ENCODE results near the gene PGM5. TPM values are rescaled to one million over a fixed set of nuclear protein-coding genes. Genes with fewer than 3 reads are reported as not detected.

PGM5 gene
- total RNA-seq, 1 experiment from 2014 or later = not detected

DNA sequence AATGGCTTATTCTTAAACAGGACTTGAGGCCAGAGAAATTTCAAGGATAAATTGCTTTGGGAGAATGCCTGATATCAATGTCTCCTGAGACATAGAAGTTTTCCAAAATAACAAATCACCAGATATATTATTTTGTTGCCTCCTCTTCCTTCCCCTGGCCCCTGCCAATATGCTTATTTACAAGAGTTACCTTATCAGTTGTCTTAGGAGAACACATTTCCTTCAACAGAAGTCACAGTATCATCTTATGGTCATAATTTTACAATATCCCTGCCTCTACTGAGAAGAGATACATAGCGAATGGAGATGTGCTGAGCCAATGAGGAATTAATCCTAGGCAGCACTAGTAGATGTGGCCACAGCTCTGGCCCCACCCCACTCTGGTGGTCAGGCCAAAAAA is 141.2 kb downstream of the PGM5 start:
- Histone ChIP-seq H3K4me1 (ENCODE audit: insufficient read depth, low read length, poor library complexity, severe bottlenecking) (no peaks in the 10 kb centered on the region), H3K4me3 (ENCODE audit: low read depth, low read length, poor library complexity, severe bottlenecking) (no peak overlapping the region), H3K27me3 (replicated peaks; ENCODE audit: insufficient read depth, low read depth, low read length, poor library complexity) (peaks cover 20% of the 10 kb centered on the region), H3K27ac (ENCODE audit: low read depth, low read length, poor library complexity, severe bottlenecking) (no peak overlapping the region), H3K36me3 (ENCODE audit: insufficient read depth, low read length, poor library complexity, severe bottlenecking) (no peaks in the 10 kb centered on the region), H3K9me3 (ENCODE audit: low read depth, low read length, poor library complexity, severe bottlenecking) (no peaks in the 10 kb centered on the region)
- no TSS peak for BruUV-seq (replicated peaks)
- DNase-seq (ENCODE audit: low spot score) = no peak
- POLR2A ChIA-PET (ENCODE audit: low non-redundant PET) = no interaction called here
- TF ChIP-seq EZH2 (IDR thresholded peaks at IDR 0.05; ENCODE audit: borderline replicate concordance, low read depth, low read length, poor library complexity, severe bottlenecking) (no peak), CTCF (conservative IDR thresholded peaks at IDR 0.05; ENCODE audit: low read depth, low read length) (no peak)
- CTCF ChIA-PET = no interaction called here
- intact Hi-C loops (cut with micrococcal nuclease; ENCODE audit: unreplicated experiment) = no loop called here

DNA sequence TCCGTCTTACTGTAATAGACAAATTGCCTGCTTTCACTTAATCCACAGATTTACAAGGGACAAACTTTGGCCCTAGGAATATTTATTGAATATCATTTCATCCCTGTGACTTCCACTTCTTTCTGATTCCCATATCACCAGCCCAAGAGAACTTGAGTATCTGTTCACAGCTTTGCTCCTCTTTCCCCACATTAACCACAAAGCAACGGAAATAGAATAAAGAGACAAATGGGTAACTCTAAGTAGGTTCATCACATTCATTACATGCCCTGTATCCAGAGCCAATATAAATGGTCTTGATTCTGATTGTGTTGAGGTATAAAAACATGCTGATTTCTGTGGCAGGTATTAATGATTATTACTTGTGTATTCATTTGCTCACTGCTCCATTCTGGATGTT is 142.4 kb downstream of the PGM5 start:
- CTCF ChIA-PET = no interaction called here
- H3K4me1 ChIP-seq (ENCODE audit: insufficient read depth, low read length, poor library complexity, severe bottlenecking) = no peaks in the 10 kb centered on the region
- POLR2A ChIA-PET (ENCODE audit: low non-redundant PET) = no interaction called here

DNA sequence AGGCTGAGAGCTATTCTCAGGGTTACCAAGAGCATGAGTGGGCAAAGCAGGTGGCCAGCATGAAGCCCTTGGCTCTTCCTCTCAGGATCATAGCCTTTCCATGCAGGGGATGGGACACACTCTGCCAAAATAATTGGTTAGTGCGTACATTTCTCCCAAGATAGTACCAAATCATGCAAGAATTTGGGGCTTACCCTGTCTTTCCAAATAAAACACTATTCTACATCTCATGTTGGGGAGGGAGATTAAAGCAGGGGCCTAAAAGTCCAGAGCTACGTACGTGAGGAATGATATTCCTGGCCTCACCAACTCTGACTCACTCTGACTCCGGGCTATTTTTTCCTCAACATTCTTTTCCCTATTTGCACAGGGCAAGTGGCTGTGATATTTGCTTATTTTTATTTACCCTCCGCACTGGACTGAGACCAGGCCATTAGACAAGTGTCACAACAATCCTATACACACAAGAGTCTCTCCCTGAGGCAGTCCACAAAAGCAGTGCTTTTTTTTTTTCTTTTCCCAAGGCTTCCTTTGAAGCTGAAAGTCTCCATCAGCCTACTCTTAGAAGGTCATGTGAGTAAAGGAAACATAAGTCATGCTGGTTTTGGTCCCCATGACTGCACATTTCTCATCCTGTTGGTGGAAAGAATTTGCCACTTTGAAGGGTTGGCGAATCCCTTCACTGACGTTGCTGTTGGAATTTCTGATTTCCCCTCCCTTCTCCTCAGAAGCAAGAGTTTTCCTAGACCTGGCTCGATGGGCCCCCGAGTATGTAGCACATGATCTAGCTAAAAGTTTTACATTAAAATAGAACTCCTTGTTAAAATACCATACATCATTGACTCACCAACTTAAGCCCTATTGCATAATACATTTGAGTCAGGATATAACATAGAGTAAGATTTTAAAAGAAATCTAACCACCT is 144.3 kb downstream of the PGM5 start:
- H3K4me3 ChIP-seq (ENCODE audit: low read depth, low read length, poor library complexity, severe bottlenecking) = no peak overlapping the region
- BruUV-seq (replicated peaks) = no TSS peak
- H3K36me3 ChIP-seq (ENCODE audit: insufficient read depth, low read length, poor library complexity, severe bottlenecking) = no peaks in the 10 kb centered on the region
- H3K9me3 ChIP-seq (ENCODE audit: low read depth, low read length, poor library complexity, severe bottlenecking) = no peaks in the 10 kb centered on the region
- CTCF ChIA-PET = no interaction called here
- no peaks in the 10 kb centered on the region for H3K4me1 ChIP-seq (ENCODE audit: insufficient read depth, low read length, poor library complexity, severe bottlenecking)
- no peak overlapping the region for H3K27ac ChIP-seq (ENCODE audit: low read depth, low read length, poor library complexity, severe bottlenecking)
- intact Hi-C loops (cut with micrococcal nuclease; ENCODE audit: unreplicated experiment) = no loop called here
- TF ChIP-seq EZH2 (IDR thresholded peaks at IDR 0.05; ENCODE audit: borderline replicate concordance, low read depth, low read length, poor library complexity, severe bottlenecking) = no peak
- no peak for TF ChIP-seq CTCF (conservative IDR thresholded peaks at IDR 0.05; ENCODE audit: low read depth, low read length)
- DNase-seq (ENCODE audit: low spot score) = no peak
- peaks cover 6% of the 10 kb centered on the region for H3K27me3 ChIP-seq (replicated peaks; ENCODE audit: insufficient read depth, low read depth, low read length, poor library complexity)
- POLR2A ChIA-PET (ENCODE audit: low non-redundant PET) = no interaction called here

More for the DNA sequence above, 142.4 kb downstream of the PGM5 start:
- H3K9me3 ChIP-seq (ENCODE audit: low read depth, low read length, poor library complexity, severe bottlenecking) = no peaks in the 10 kb centered on the region
- H3K27ac ChIP-seq (ENCODE audit: low read depth, low read length, poor library complexity, severe bottlenecking) = no peak overlapping the region
- TF ChIP-seq EZH2 (IDR thresholded peaks at IDR 0.05; ENCODE audit: borderline replicate concordance, low read depth, low read length, poor library complexity, severe bottlenecking) (no peak), CTCF (conservative IDR thresholded peaks at IDR 0.05; ENCODE audit: low read depth, low read length) (no peak)
- no peak for DNase-seq (ENCODE audit: low spot score)
- peaks cover 14% of the 10 kb centered on the region for H3K27me3 ChIP-seq (replicated peaks; ENCODE audit: insufficient read depth, low read depth, low read length, poor library complexity)
- BruUV-seq (replicated peaks) = no TSS peak
- H3K4me3 ChIP-seq (ENCODE audit: low read depth, low read length, poor library complexity, severe bottlenecking) = no peak overlapping the region
- intact Hi-C loops (cut with micrococcal nuclease; ENCODE audit: unreplicated experiment) = no loop called here
- H3K36me3 ChIP-seq (ENCODE audit: insufficient read depth, low read length, poor library complexity, severe bottlenecking) = no peaks in the 10 kb centered on the region

Data from A673 (cell line).